ENCODE results near the gene KRT72.

GRCh38 chr12:52557476-52557875 lies 43.8 kb downstream of the KRT72 start:
- TF ChIP-seq, protein P1, sequence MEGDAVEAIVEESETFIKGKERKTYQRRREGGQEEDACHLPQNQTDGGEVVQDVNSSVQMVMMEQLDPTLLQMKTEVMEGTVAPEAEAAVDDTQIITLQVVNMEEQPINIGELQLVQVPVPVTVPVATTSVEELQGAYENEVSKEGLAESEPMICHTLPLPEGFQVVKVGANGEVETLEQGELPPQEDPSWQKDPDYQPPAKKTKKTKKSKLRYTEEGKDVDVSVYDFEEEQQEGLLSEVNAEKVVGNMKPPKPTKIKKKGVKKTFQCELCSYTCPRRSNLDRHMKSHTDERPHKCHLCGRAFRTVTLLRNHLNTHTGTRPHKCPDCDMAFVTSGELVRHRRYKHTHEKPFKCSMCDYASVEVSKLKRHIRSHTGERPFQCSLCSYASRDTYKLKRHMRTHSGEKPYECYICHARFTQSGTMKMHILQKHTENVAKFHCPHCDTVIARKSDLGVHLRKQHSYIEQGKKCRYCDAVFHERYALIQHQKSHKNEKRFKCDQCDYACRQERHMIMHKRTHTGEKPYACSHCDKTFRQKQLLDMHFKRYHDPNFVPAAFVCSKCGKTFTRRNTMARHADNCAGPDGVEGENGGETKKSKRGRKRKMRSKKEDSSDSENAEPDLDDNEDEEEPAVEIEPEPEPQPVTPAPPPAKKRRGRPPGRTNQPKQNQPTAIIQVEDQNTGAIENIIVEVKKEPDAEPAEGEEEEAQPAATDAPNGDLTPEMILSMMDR (IDR thresholded peaks at IDR 0.05; ENCODE audit: low read depth, low read length, missing input control) = no peak
- TF ChIP-seq ATF3 (IDR thresholded peaks at IDR 0.05) = no peak
- no peak for TF ChIP-seq RAD21 (IDR thresholded peaks at IDR 0.05)
- no peak for TF ChIP-seq JUND (IDR thresholded peaks at IDR 0.05)
- TF ChIP-seq TAF1 (conservative IDR thresholded peaks at IDR 0.05) = no peak
- no peak for TF ChIP-seq EGR1 (IDR thresholded peaks at IDR 0.05; ENCODE audit: low read depth in 2 of 2)
- no peak for TF ChIP-seq MAX (IDR thresholded peaks at IDR 0.05)
- no peak for TF ChIP-seq SP1 (IDR thresholded peaks at IDR 0.05)
- no peak for TF ChIP-seq YY1 (IDR thresholded peaks at IDR 0.05)
- TF ChIP-seq, protein P2, sequence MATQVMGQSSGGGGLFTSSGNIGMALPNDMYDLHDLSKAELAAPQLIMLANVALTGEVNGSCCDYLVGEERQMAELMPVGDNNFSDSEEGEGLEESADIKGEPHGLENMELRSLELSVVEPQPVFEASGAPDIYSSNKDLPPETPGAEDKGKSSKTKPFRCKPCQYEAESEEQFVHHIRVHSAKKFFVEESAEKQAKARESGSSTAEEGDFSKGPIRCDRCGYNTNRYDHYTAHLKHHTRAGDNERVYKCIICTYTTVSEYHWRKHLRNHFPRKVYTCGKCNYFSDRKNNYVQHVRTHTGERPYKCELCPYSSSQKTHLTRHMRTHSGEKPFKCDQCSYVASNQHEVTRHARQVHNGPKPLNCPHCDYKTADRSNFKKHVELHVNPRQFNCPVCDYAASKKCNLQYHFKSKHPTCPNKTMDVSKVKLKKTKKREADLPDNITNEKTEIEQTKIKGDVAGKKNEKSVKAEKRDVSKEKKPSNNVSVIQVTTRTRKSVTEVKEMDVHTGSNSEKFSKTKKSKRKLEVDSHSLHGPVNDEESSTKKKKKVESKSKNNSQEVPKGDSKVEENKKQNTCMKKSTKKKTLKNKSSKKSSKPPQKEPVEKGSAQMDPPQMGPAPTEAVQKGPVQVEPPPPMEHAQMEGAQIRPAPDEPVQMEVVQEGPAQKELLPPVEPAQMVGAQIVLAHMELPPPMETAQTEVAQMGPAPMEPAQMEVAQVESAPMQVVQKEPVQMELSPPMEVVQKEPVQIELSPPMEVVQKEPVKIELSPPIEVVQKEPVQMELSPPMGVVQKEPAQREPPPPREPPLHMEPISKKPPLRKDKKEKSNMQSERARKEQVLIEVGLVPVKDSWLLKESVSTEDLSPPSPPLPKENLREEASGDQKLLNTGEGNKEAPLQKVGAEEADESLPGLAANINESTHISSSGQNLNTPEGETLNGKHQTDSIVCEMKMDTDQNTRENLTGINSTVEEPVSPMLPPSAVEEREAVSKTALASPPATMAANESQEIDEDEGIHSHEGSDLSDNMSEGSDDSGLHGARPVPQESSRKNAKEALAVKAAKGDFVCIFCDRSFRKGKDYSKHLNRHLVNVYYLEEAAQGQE (IDR thresholded peaks at IDR 0.05) = no peak
- TF ChIP-seq ZBTB33 (IDR thresholded peaks at IDR 0.05) = no peak
- TF ChIP-seq RXRA (IDR thresholded peaks at IDR 0.05) = no peak
- TF ChIP-seq FOXA2 (IDR thresholded peaks at IDR 0.05) = no peak

All from liver (tissue), 3 donors.